Tibial nerve (tissue), 4 donors: ENCODE data around the gene ZNF865. TPM values are rescaled to one million over a fixed set of nuclear protein-coding genes. Genes with fewer than 3 reads are reported as not detected.
A peak's percentile ranks its signal among the peaks of the same experiment; 100 is the strongest.

Source experiments
- DNase-seq, 2 donors: peaks; one replicate each; pipeline ENCODE4 v3.0.0-alpha.2; 2019; ENCODE audit warnings: low spot score in 2 of 2
- H3K27ac ChIP-seq, 4 donors: fragments of 200-600 bp; sonication (generic) in 3 of 4; one replicate each; pipeline ENCODE4 v1.5.1; 2017 to 2019; ENCODE audit warnings: mild to moderate bottlenecking in 1 of 4
- H3K27me3 ChIP-seq, 2 donors: fragments of 200-600 bp; sonication (generic) in 1 of 2; one replicate each; pipeline versions ENCODE4 v1.5.1 to v1.6.0; 2017 to 2019
- H3K36me3 ChIP-seq, 3 donors: fragments of 200-600 bp; sonication (generic); one replicate each; pipeline ENCODE4 v1.5.1; 2018 to 2019
- H3K4me1 ChIP-seq, 4 donors: fragments of 200-600 bp; sonication (generic) in 3 of 4; one replicate each; pipeline ENCODE4 v1.5.1; 2017 to 2019
- H3K4me3 ChIP-seq, 4 donors: fragments of 200-600 bp; sonication (generic) in 3 of 4; one replicate each; pipeline ENCODE4 v1.5.1; 2017 to 2019; ENCODE audit warnings: mild to moderate bottlenecking in 1 of 4, moderate library complexity in 1 of 4
- H3K9me3 ChIP-seq, 4 donors: fragments of 200-600 bp; sonication (generic) in 3 of 4; one replicate each; pipeline ENCODE4 v1.5.1; 2017 to 2019
- CTCF ChIP-seq, 5 experiments: fragments of 200-600 bp in 3 of 5; fragments of 450-650 bp in 2 of 5; sonication (generic) in 3 of 5; IDR thresholded peaks; one replicate each; pipeline ENCODE4 v1.5.1; 2016 to 2019; ENCODE audit warnings: antibody characterized with exemption in 5 of 5, mild to moderate bottlenecking in 3 of 5, moderate library complexity in 2 of 5
- EP300 ChIP-seq, 2 donors: sonication (generic); formaldehyde crosslinking; IDR thresholded peaks; one replicate each; pipeline ENCODE4 v1.6.1; 2017; ENCODE audit warnings: antibody characterized with exemption in 2 of 2, mild to moderate bottlenecking in 1 of 2
- POLR2A ChIP-seq, 2 donors: fragments of 450-650 bp; IDR thresholded peaks; one replicate each; pipeline ENCODE4 v1.6.1; 2017; ENCODE audit warnings: antibody characterized with exemption in 2 of 2, mild to moderate bottlenecking in 2 of 2, moderate library complexity in 2 of 2
- WGBS, 2 donors: methylation state at CpG; one replicate each; pipeline ENCODE4 v1.1.5; 2018; 5-methylcytosine and 5-hydroxymethylcytosine counted together
- total RNA-seq, 4 donors: library from RNA; depleted of rRNA; stranded (reverse); fragments of >200 nt; gene quantifications; one replicate each; pipeline ENCODE4 v1.1.0, GENCODE V29; 2016

The ZNF865 gene
- total RNA-seq, 4 donors from 2014 or later, result 8.8 to 15.0 (median 12.7) TPM

DNA sequence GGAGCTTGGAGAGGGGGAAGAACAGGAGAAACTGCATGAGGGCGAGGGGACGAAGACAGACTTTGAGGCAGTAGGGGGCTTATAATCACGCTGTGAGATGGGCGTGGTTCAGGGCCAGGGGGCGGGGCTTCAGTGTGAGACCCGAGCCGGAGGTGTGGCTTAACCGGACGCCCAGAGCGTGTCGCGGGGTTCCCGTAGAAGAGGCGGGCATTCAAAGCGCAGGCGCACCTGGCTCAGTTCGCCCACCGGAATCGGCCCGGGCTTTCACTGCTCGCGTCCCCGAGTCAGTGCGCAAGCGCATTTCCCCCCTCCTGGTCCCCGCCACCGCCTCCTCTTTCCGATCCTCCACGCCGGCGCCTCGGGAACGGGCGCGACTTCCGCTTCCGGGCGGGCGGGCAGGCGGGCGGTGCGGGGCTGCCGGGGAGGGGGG is 225 bp upstream of the ZNF865 start:
- H3K36me3 ChIP-seq, result peaks cover 0 to 27% (median 0%) of the 10 kb centered on the region in 3 donors
- H3K27me3 ChIP-seq, result no peaks in the 10 kb centered on the region
- H3K4me3 ChIP-seq, result peak overlapping the region; percentile 71 to 100 (median 88)
- H3K4me1 ChIP-seq, result peaks cover 0 to 59% (median 15%) of the 10 kb centered on the region in 4 donors
- no peaks in the 10 kb centered on the region for H3K9me3 ChIP-seq
- TF ChIP-seq POLR2A (IDR thresholded peaks at IDR 0.05), result peak in 1 of 2 donors; percentile 31
- TF ChIP-seq CTCF (IDR thresholded peaks at IDR 0.05), result no peak
- peak; percentile 63 to 69 for TF ChIP-seq EP300 (IDR thresholded peaks at IDR 0.05)
- DNase-seq, result peak; percentile 90 to 93
- H3K27ac ChIP-seq, result peak overlapping the region; percentile 87 to 99 (median 96)
- 0% methylated on average over 28 to 33 of the region's 43 CpGs for WGBS, 2 donors

GRCh38 chr19:55606471-55606787 is 982 bp downstream of the ZNF865 start:
- DNase-seq, result no peak
- H3K27ac ChIP-seq, result peak overlapping the region; percentile 87 to 99 (median 96)
- H3K9me3 ChIP-seq, result no peaks in the 10 kb centered on the region
- TF ChIP-seq CTCF (IDR thresholded peaks at IDR 0.05), result peak in 1 of 5 experiments; percentile 4
- TF ChIP-seq POLR2A (IDR thresholded peaks at IDR 0.05), result no peak
- peaks cover 0 to 36% (median 0%) of the 10 kb centered on the region in 3 donors for H3K36me3 ChIP-seq
- H3K4me3 ChIP-seq, result peak overlapping the region; percentile 71 to 100 (median 88)
- peaks cover 0 to 60% (median 11%) of the 10 kb centered on the region in 4 donors for H3K4me1 ChIP-seq
- 16 to 24% methylated on average over 12 of the region's 12 CpGs for WGBS, 2 donors
- no peaks in the 10 kb centered on the region for H3K27me3 ChIP-seq

- TF ChIP-seq CTCF (IDR thresholded peaks at IDR 0.05) (no peak), EP300 (IDR thresholded peaks at IDR 0.05) (no peak), POLR2A (IDR thresholded peaks at IDR 0.05) (no peak)
- 64 to 70% methylated on average over 9 of the region's 9 CpGs for WGBS, 2 donors
- Histone ChIP-seq H3K4me3 (peak overlapping the region in 1 of 4 donors; percentile 100), H3K27ac (peak overlapping the region in 1 of 4 donors; percentile 98), H3K36me3 (peaks cover 0 to 36% (median 0%) of the 10 kb centered on the region in 3 donors), H3K9me3 (no peaks in the 10 kb centered on the region), H3K4me1 (peaks cover 0 to 60% (median 11%) of the 10 kb centered on the region in 4 donors), H3K27me3 (no peaks in the 10 kb centered on the region)
- DNase-seq, result no peak
Observed at GRCh38 chr19:55606817-55607216, 1.4 kb downstream of the ZNF865 start.

GRCh38 chr19:55609326-55609725 is 3.9 kb downstream of the ZNF865 start:
- WGBS, 2 donors, result 91 to 95% methylated on average over 5 of the region's 5 CpGs
- no peaks in the 10 kb centered on the region for H3K9me3 ChIP-seq

More at GRCh38 chr19:55609326-55609725, 3.9 kb downstream of the ZNF865 start:
- Histone ChIP-seq H3K36me3 (peaks cover 0 to 39% (median 0%) of the 10 kb centered on the region in 3 donors), H3K27ac (no peak overlapping the region), H3K27me3 (no peaks in the 10 kb centered on the region), H3K4me1 (peaks cover 0 to 55% (median 10%) of the 10 kb centered on the region in 4 donors), H3K4me3 (no peak overlapping the region)
- TF ChIP-seq EP300 (IDR thresholded peaks at IDR 0.05) (no peak), CTCF (IDR thresholded peaks at IDR 0.05) (no peak), POLR2A (IDR thresholded peaks at IDR 0.05) (no peak)
- no peak for DNase-seq
